ENCODE results near the gene XYLT1. TPM values are rescaled to one million over a fixed set of nuclear protein-coding genes. Genes with fewer than 3 reads are reported as not detected.

XYLT1 gene
- polyA plus RNA-seq, 1 donor (not counting 4 experiments of a cell fraction or from before 2014, with no cell fraction given) = 4.4 TPM

- no peak overlapping the region for H3K9ac ChIP-seq (ENCODE audit: control insufficient read depth, extremely low read depth, insufficient read depth, low read length)
- H3K9me1 ChIP-seq (ENCODE audit: control insufficient read depth, extremely low read depth, insufficient read depth, low read length) = no peaks in the 10 kb centered on the region
- no peak overlapping the region for H2AFZ ChIP-seq (ENCODE audit: control insufficient read depth, low read length)
- no peak overlapping the region for H3K4me3 ChIP-seq (ENCODE audit: control insufficient read depth in 2 of 3, extremely low read depth in 1 of 3, insufficient read depth in 2 of 3, low read depth in 1 of 3, low read length in 3 of 3)
- FAIRE-seq = no peak
- dilution Hi-C loops (cut with MboI; ENCODE audit: extremely low pct_ligation_motif_present, low sequenced_read_pairs) = no loop called here
- no peak for DNase-seq (ENCODE audit: low read depth, low spot score)
- H4K20me1 ChIP-seq (ENCODE audit: control insufficient read depth, extremely low read depth, insufficient read depth, low read length) = no peaks in the 10 kb centered on the region
- H3K9me3 ChIP-seq (ENCODE audit: control insufficient read depth, low read depth, low read length) = no peaks in the 10 kb centered on the region
- no peak overlapping the region for H3K4me2 ChIP-seq (ENCODE audit: control insufficient read depth, extremely low read depth, insufficient read depth, low read depth, low read length)
- no peaks in the 10 kb centered on the region for H3K4me1 ChIP-seq (ENCODE audit: control insufficient read depth, extremely low read depth, insufficient read depth, low read length)
- no peaks in the 10 kb centered on the region for H3K79me2 ChIP-seq (ENCODE audit: control insufficient read depth, insufficient read depth, low read length)
- no peaks in the 10 kb centered on the region for H3K36me3 ChIP-seq (ENCODE audit: control insufficient read depth in 2 of 2, extremely low read depth in 1 of 2, insufficient read depth in 2 of 2, low read length in 2 of 2)
- TF ChIP-seq CTCF (optimal IDR thresholded peaks at IDR 0.05 in 1 of 3, IDR thresholded peaks at IDR 0.05 in 1 of 3, conservative IDR thresholded peaks at IDR 0.05 in 1 of 3; ENCODE audit: extremely low read depth in 1 of 3, insufficient read depth in 2 of 3, low read length in 3 of 3) = peak; percentile 21 to 24 (median 21)
- no peak for TF ChIP-seq EZH2 (IDR thresholded peaks at IDR 0.05; ENCODE audit: low read length)
- H3K27me3 ChIP-seq (ENCODE audit: control insufficient read depth, extremely low read depth, insufficient read depth, low read length) = no peaks in the 10 kb centered on the region
- no peak overlapping the region for H3K27ac ChIP-seq (ENCODE audit: control insufficient read depth, insufficient read depth, low read length)
Measured at GRCh38 chr16:17053536-17054160, 417.1 kb downstream of the XYLT1 start.

Small RNAs within 50 kb of the gene (small RNA-seq; reads per million reads assigned to genes)
- 0 reads per million in 3 experiments for gene AC109446.1 (ENCODE audit: insufficient read length in 3 of 3, low read depth in 3 of 3, low replicate concordance in 1 of 3)
